ENCODE measurements around the gene ZNF423. TPM values are rescaled to one million over a fixed set of nuclear protein-coding genes. Genes with fewer than 3 reads are reported as not detected.

ZNF423 gene
- total RNA-seq, 2 donors from 2014 or later, result not detected

GRCh38 chr16:49491771-49492761 is 363.8 kb downstream of the ZNF423 start:
- Mint-ChIP-seq H3K27me3 (ENCODE audit: low read depth) (no peaks in the 10 kb centered on the region), H3K4me1 (ENCODE audit: low read depth) (no peaks in the 10 kb centered on the region), H3K9me3 (no peaks in the 10 kb centered on the region), H3K27ac (no peak overlapping the region), H3K36me3 (ENCODE audit: insufficient read depth in 2 of 2) (no peaks in the 10 kb centered on the region), H3K4me3 (no peak overlapping the region)
- ATAC-seq (replicated peaks in 1 of 2) (peak; percentile 50 to 81), DNase-seq (peak; percentile 41 to 55)

- Mint-ChIP-seq H3K4me3 (no peak overlapping the region), H3K27me3 (ENCODE audit: low read depth) (no peaks in the 10 kb centered on the region), H3K27ac (no peak overlapping the region), H3K4me1 (ENCODE audit: low read depth) (no peaks in the 10 kb centered on the region), H3K36me3 (ENCODE audit: insufficient read depth in 2 of 2) (no peaks in the 10 kb centered on the region), H3K9me3 (no peaks in the 10 kb centered on the region)
- no peak for DNase-seq
- ATAC-seq (replicated peaks in 1 of 2), result no peak
Measured at GRCh38 chr16:49491106-49491670, 364.7 kb downstream of the ZNF423 start.

GRCh38 chr16:49490321-49490705 is 365.6 kb downstream of the ZNF423 start:
- DNase-seq (no peak), ATAC-seq (replicated peaks in 1 of 2) (no peak)
- Mint-ChIP-seq H3K27me3 (ENCODE audit: low read depth) (no peaks in the 10 kb centered on the region), H3K4me3 (no peak overlapping the region), H3K36me3 (ENCODE audit: insufficient read depth in 2 of 2) (no peaks in the 10 kb centered on the region), H3K4me1 (ENCODE audit: low read depth) (no peaks in the 10 kb centered on the region), H3K9me3 (no peaks in the 10 kb centered on the region), H3K27ac (no peak overlapping the region)

- Mint-ChIP-seq H3K27me3 (ENCODE audit: low read depth) (no peaks in the 10 kb centered on the region), H3K27ac (no peak overlapping the region), H3K9me3 (no peaks in the 10 kb centered on the region), H3K4me3 (no peak overlapping the region), H3K4me1 (ENCODE audit: low read depth) (no peaks in the 10 kb centered on the region), H3K36me3 (ENCODE audit: insufficient read depth in 2 of 2) (no peaks in the 10 kb centered on the region)
- no peak for DNase-seq
- no peak for ATAC-seq (replicated peaks in 1 of 2)
Measured at GRCh38 chr16:49489686-49490320, 366.1 kb downstream of the ZNF423 start.

GRCh38 chr16:49488740-49489525 is 367.0 kb downstream of the ZNF423 start:
- H3K9me3 Mint-ChIP-seq, result no peaks in the 10 kb centered on the region
- no peaks in the 10 kb centered on the region for H3K4me1 Mint-ChIP-seq (ENCODE audit: low read depth)
- no peaks in the 10 kb centered on the region for H3K27me3 Mint-ChIP-seq (ENCODE audit: low read depth)

GRCh38 chr16:49488336-49488735 is 367.6 kb downstream of the ZNF423 start:
- no peaks in the 10 kb centered on the region for H3K36me3 Mint-ChIP-seq (ENCODE audit: insufficient read depth in 2 of 2)
- no peak overlapping the region for H3K4me3 Mint-ChIP-seq
- no peaks in the 10 kb centered on the region for H3K27me3 Mint-ChIP-seq (ENCODE audit: low read depth)
- H3K4me1 Mint-ChIP-seq (ENCODE audit: low read depth), result no peaks in the 10 kb centered on the region
- DNase-seq (no peak), ATAC-seq (replicated peaks in 1 of 2) (no peak)
- H3K27ac Mint-ChIP-seq, result no peak overlapping the region
- H3K9me3 Mint-ChIP-seq, result no peaks in the 10 kb centered on the region

More at GRCh38 chr16:49488740-49489525, 367.0 kb downstream of the ZNF423 start:
- Mint-ChIP-seq H3K36me3 (ENCODE audit: insufficient read depth in 2 of 2) (no peaks in the 10 kb centered on the region), H3K4me3 (no peak overlapping the region), H3K27ac (no peak overlapping the region)
- DNase-seq (no peak), ATAC-seq (replicated peaks in 1 of 2) (no peak)

- ATAC-seq (replicated peaks in 1 of 2), result no peak
- Mint-ChIP-seq H3K27ac (no peak overlapping the region), H3K4me1 (ENCODE audit: low read depth) (no peaks in the 10 kb centered on the region), H3K9me3 (no peaks in the 10 kb centered on the region), H3K36me3 (ENCODE audit: insufficient read depth in 2 of 2) (no peaks in the 10 kb centered on the region), H3K4me3 (no peak overlapping the region), H3K27me3 (ENCODE audit: low read depth) (no peaks in the 10 kb centered on the region)
- no peak for DNase-seq
Measured at GRCh38 chr16:49487746-49488145, 368.2 kb downstream of the ZNF423 start.

- Mint-ChIP-seq H3K36me3 (ENCODE audit: insufficient read depth in 2 of 2) (no peaks in the 10 kb centered on the region), H3K9me3 (no peaks in the 10 kb centered on the region), H3K4me1 (ENCODE audit: low read depth) (no peaks in the 10 kb centered on the region), H3K4me3 (no peak overlapping the region), H3K27me3 (ENCODE audit: low read depth) (no peaks in the 10 kb centered on the region), H3K27ac (no peak overlapping the region)
- no peak for ATAC-seq (replicated peaks in 1 of 2)
- DNase-seq, result no peak
Measured at GRCh38 chr16:49486400-49486799, 369.5 kb downstream of the ZNF423 start.

GRCh38 chr16:49485663-49486062 is 370.2 kb downstream of the ZNF423 start:
- Mint-ChIP-seq H3K9me3 (no peaks in the 10 kb centered on the region), H3K27ac (no peak overlapping the region), H3K4me1 (ENCODE audit: low read depth) (no peaks in the 10 kb centered on the region), H3K4me3 (no peak overlapping the region), H3K27me3 (ENCODE audit: low read depth) (no peaks in the 10 kb centered on the region), H3K36me3 (ENCODE audit: insufficient read depth in 2 of 2) (no peaks in the 10 kb centered on the region)
- DNase-seq, result no peak
- ATAC-seq (replicated peaks in 1 of 2), result no peak

- Mint-ChIP-seq H3K36me3 (ENCODE audit: insufficient read depth in 2 of 2) (no peaks in the 10 kb centered on the region), H3K27me3 (ENCODE audit: low read depth) (no peaks in the 10 kb centered on the region), H3K27ac (no peak overlapping the region), H3K4me3 (peak overlapping the region; percentile 10 to 31), H3K4me1 (ENCODE audit: low read depth) (no peaks in the 10 kb centered on the region), H3K9me3 (no peaks in the 10 kb centered on the region)
- DNase-seq, result no peak
- no peak for ATAC-seq (replicated peaks in 1 of 2)
Measured at GRCh38 chr16:49484936-49485335, 371.0 kb downstream of the ZNF423 start.

GRCh38 chr16:49484451-49484849 is 371.5 kb downstream of the ZNF423 start:
- no peaks in the 10 kb centered on the region for H3K4me1 Mint-ChIP-seq (ENCODE audit: low read depth)
- peak; percentile 7 to 34 for DNase-seq
- H3K4me3 Mint-ChIP-seq, result peak overlapping the region; percentile 10 to 31
- peak; percentile 71 to 93 for ATAC-seq (replicated peaks in 1 of 2)
- no peak overlapping the region for H3K27ac Mint-ChIP-seq
- no peaks in the 10 kb centered on the region for H3K9me3 Mint-ChIP-seq
- no peaks in the 10 kb centered on the region for H3K36me3 Mint-ChIP-seq (ENCODE audit: insufficient read depth in 2 of 2)
- no peaks in the 10 kb centered on the region for H3K27me3 Mint-ChIP-seq (ENCODE audit: low read depth)

- Mint-ChIP-seq H3K36me3 (ENCODE audit: insufficient read depth in 2 of 2) (no peaks in the 10 kb centered on the region), H3K27me3 (ENCODE audit: low read depth) (no peaks in the 10 kb centered on the region), H3K27ac (no peak overlapping the region), H3K9me3 (no peaks in the 10 kb centered on the region), H3K4me3 (no peak overlapping the region), H3K4me1 (ENCODE audit: low read depth) (no peaks in the 10 kb centered on the region)
- no peak for DNase-seq
- ATAC-seq (replicated peaks in 1 of 2), result no peak
Measured at GRCh38 chr16:49483651-49484450, 372.1 kb downstream of the ZNF423 start.

Data from activated T-cell treated with anti-CD3 and anti-CD28 coated beads, Interleukin-2, amount 50 U/mL, for 72 hours (primary cell).